GM12873 (cell line): ENCODE data around the gene TMEM108.

Experiments
- TF ChIP-seq, protein P1 (sequence below): IDR thresholded peaks from 2 replicates; pipeline ENCODE4 v1.5.1; 2012; ENCODE audit warnings: low read depth, mild to moderate bottlenecking, moderate library complexity, low read length, control low read depth; ENCODE audit not compliant: insufficient read depth; ENCODE audit errors: missing control alignments

The TMEM108 gene

DNA sequence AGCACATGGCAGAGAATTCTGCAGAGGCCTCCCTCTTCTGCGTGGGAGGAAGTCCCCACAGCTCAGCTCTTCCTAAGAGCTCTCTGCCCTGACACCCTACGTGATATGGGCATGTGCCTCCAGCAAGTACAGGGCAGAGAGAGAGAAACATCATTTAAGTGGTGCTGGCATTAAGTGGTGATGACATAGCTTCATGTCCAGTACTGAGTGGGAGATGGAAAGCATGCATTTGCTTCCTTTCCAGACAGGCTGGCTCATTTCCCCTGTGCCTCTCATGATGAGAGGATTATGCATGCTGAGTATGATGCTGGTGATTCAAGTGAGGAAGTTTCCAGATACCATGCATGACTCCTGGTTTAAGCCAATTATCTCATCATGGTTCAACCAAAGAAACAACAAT lies 388.5 kb downstream of the TMEM108 start:
- TF ChIP-seq, protein P1, sequence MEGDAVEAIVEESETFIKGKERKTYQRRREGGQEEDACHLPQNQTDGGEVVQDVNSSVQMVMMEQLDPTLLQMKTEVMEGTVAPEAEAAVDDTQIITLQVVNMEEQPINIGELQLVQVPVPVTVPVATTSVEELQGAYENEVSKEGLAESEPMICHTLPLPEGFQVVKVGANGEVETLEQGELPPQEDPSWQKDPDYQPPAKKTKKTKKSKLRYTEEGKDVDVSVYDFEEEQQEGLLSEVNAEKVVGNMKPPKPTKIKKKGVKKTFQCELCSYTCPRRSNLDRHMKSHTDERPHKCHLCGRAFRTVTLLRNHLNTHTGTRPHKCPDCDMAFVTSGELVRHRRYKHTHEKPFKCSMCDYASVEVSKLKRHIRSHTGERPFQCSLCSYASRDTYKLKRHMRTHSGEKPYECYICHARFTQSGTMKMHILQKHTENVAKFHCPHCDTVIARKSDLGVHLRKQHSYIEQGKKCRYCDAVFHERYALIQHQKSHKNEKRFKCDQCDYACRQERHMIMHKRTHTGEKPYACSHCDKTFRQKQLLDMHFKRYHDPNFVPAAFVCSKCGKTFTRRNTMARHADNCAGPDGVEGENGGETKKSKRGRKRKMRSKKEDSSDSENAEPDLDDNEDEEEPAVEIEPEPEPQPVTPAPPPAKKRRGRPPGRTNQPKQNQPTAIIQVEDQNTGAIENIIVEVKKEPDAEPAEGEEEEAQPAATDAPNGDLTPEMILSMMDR, result no peak

- TF ChIP-seq, protein P1, result no peak
Observed at GRCh38 chr3:133428552-133428951, 390.4 kb downstream of the TMEM108 start.

- TF ChIP-seq, protein P1, result no peak
Observed at GRCh38 chr3:133429063-133429462, 390.9 kb downstream of the TMEM108 start.

DNA sequence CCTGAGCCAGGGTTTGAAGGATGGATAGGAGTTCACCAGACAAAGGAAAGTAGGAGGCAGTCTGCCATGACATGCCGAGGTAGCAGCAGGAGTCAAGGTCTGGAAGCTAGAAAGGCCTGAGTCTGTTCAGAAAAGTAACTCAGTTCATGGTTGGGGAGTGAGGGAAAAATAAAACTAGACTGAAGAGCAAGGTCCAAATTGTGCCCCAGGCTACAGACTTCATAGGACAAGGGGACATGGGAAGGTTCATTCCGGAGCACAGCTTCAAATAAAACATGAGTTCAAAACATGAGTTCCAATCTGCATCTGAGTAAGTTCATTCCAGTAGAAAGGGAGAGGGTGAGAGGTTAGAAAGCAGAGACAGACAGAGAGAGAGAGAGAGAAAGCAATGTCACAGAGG lies 401.4 kb downstream of the TMEM108 start:
- TF ChIP-seq, protein P1, result no peak

DNA sequence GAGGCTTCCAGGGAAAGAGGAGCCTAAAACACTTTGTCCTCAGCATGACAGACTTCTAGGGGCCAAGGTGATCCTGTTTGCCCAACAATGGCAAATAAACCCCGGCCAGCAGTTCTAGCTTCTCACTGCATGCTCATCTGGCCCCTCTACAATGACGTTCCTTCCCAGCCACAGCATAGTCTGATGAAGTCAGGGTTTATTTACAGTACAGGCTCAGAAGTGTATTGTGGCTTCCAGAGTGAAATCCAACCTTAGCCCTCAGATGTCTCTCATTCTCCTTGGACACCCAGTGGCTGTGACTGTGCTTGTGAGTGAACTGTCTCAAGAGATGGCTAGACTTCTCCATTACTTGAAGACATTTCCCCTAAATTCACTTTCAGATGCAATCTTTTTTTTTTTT lies 402.5 kb downstream of the TMEM108 start:
- TF ChIP-seq, protein P1, result no peak

GRCh38 chr3:133441867-133442270 lies 403.7 kb downstream of the TMEM108 start:
- TF ChIP-seq, protein P1, result no peak

DNA sequence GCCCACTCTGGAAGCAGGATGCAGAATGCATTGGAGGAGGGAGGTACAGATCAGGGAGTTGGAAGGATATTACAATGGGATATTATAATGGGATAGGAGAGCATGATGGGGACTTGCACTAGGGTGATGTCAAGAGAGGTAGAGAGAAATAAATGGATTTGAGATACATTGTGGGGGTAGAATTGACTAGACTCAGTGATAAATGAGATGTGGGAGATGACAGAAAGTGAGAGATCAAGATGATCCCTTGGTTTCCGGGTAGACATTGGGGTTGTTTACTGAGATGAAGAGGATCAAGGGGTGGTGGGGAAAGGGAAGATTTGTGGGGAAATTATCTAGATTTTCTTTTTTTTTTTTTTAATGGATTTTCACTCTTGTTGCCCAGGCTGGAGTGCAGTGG lies 404.3 kb downstream of the TMEM108 start:
- TF ChIP-seq, protein P1, result no peak
